ENCODE data around the gene ELF1.

The ELF1 gene

DNA sequence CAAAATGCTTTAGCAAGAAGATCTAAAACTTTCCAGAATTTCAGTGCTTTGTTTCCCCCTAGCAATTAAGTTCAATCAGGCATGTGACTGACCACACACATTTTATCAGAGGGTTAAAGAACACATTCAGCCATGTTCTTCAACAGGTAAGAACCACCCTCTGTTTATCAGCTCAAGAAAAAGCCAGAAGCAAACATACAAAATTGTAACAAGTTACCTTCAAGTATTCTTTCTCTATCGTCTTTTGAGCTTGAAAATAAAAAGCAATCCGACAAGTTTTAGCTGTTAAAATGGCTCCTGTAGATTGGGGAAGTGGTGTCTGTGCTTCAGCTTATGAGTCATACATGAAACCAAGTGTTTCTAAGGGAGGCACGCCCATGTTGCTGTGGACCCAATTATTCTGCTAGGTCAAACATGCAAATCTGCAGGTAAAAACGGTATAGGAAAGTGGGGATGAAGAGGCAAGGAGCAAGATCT is at the start of gene ELF1:
ELF1 (minus strand) TSS at position 306 of the 477 bp plus-strand sequence. CDS start 37,262 bp downstream, outside the sequence.
- TF ChIP-seq, protein P1, sequence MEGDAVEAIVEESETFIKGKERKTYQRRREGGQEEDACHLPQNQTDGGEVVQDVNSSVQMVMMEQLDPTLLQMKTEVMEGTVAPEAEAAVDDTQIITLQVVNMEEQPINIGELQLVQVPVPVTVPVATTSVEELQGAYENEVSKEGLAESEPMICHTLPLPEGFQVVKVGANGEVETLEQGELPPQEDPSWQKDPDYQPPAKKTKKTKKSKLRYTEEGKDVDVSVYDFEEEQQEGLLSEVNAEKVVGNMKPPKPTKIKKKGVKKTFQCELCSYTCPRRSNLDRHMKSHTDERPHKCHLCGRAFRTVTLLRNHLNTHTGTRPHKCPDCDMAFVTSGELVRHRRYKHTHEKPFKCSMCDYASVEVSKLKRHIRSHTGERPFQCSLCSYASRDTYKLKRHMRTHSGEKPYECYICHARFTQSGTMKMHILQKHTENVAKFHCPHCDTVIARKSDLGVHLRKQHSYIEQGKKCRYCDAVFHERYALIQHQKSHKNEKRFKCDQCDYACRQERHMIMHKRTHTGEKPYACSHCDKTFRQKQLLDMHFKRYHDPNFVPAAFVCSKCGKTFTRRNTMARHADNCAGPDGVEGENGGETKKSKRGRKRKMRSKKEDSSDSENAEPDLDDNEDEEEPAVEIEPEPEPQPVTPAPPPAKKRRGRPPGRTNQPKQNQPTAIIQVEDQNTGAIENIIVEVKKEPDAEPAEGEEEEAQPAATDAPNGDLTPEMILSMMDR (IDR thresholded peaks at IDR 0.05), result no peak

DNA sequence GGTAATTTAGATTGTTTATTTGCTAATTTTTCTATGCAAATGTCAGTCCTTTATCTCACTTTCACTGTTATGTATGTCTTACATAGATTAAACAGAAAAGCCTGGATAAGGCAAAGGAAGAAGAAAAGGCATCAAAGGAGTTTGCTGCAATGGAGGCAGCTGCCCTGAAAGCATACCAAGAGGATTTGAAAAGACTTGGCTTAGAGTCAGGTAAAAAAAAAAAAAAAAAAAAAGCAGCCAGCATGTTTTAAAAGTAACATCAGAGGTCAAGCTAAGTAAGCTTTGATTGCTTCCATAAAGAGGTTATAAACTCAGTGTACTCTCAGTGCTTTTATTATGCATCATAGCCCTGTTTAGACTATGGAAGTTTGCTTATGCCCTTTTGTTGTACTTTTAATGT is 46.0 kb upstream of the ELF1 start:
- TF ChIP-seq, protein P1 (IDR thresholded peaks at IDR 0.05), result no peak

DNA sequence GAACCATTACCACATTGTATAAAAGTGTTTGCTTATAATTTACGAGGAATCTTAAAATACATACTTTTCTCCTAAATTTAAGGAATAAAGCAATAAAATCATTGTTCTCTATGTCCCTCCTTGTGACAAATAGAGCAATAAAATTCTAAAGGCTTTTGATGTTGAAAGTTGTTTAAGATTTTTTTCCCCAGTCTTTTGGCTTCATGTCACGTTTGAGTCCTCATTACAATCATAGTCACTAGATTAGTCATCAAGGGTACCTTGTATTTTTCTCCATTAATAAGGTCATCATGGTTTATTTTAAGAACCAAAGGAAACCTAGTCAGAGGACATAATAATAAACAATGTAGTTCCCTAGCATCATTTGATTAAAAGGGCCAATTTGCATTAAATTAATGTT is 45.4 kb upstream of the ELF1 start:
- TF ChIP-seq, protein P1 (IDR thresholded peaks at IDR 0.05), result no peak

DNA sequence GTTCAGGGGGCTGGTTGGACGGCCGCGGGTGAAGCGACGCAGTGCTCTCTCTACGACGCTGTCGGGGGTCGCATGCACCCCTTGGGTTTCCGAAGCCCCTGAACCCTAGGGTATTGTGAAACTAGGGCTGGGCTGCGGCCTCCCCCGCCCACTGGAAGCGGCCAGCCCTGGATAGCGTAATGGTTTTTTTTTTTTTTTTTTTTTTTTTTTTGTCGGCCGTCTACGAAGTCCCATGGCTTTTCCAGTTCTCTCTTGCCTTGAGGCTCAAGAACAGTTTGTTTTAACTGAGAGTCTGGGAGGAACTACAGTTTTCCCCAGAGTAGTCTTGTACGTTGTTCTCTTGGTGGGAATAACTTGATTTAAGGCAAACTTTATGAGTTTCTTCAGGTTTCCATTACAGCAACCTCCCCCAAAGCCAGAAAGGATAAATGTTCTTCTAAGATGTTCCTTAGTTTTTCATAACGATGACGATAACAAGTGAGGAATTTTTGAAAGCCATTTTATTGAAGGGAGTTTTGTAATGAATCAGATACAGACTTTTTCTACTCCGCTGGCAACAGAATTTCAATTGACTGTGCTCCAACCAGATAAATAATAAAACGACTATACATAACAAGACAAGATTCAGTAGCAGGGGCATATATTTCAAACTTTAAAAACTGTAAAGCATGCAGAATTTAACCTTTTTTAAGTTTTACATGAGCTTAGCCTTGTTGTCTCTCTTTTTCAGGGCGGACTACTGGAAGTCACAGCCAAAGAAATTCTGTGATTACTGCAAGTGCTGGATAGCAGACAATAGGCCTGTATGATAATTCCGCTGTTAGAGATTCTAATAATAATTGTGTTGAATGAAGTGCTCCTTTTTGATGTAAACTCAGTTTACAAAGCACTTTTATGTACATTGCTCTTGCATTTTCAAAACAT is 43.1 kb upstream of the ELF1 start:
- TF ChIP-seq, protein P1 (IDR thresholded peaks at IDR 0.05), result no peak

DNA sequence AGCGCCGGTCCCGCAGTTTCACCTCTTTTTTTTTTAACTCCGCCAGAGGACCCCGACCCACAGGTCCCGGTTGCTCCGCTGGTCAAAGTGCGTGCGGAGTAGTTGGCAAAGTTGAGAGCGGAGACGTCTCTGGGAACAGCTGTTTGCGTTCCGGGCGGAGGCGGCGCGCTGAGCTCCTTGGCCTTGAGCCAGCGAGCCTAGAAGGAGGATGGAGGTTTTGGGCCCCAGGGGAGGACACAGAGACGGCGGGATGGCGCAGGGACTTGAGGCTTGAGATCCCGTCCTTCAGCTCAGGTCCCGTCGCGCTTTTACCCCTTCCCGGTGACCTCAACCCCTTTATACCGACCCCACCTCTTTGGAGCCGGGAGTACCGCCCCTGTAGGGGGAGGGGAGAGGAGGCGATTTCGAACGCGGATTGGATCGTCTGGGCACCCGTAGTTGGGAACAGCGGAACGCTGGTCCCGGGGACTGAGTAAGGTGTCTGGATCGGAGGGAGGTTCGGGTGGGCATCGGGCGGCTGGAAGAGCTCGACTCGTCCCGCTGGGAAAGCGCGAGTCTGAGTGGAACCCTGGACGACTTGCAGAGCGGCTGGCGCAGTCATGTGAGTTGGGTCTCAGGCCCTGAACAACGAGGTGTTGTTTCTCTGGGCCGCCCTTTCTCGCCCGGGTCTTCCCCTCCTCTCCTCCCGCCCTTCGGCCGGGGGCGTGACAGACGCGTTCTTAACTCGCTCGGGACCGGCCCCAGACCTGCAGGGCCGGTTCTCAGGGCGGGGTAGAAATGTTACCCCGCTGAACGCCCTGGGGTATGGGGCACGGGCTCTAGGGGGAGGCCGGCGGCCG is 42.2 kb upstream of the ELF1 start, which contains the start of gene WBP4:
WBP4 (plus strand) TSS at position 435 of the 839 bp plus-strand sequence; CDS start at position 600, 165 bp downstream.
- TF ChIP-seq, protein P1 (IDR thresholded peaks at IDR 0.05), result no peak

DNA sequence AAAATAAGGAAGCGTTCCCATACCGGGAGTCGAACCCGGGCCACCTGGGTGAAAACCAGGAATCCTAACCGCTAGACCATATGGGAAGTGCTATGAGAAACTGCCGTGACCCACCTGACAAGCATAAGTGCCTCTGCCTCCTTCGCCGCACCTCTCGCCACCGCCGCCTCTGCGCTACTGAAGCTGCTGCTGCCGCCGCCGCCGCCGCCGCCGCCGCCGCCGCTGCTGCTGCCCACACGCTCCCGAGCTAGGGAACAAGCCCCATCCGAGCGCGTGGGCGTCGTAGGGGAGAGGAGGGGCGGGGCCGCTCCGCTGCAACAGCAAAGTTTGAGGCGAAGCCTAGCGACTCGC is 41.6 kb upstream of the ELF1 start:
- TF ChIP-seq, protein P1 (IDR thresholded peaks at IDR 0.05), result no peak

DNA sequence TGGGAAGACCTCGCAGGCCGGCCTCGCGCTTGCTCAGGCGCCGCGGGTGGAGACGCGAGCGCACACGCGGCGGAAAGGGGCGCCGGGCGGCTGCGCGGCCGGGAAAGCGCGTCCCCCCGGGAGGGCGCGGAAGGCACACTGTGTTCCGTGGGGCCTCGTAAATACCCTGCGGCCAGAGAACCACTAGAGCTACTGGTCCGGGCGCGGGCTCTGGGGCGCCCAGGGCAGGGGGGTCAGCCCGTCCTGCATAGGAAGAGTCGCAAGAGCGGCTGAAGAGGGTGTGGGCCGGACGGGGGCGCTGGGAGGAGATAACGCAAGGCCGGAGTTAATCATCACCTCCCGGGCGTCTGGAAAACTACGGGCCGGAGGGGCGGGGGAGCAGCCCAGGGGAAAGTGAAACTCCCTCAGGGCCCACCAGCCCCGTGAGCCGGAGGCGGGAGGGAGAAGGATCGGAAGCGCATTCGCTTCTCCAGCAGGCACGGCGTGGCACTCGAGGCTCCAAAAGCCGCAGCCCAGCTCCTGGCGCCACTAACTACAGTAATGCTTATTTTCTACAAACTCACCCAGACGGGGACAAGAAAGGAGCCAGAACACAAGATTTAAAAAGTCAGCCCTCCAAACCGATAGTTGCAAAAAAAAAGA is 41.1 kb upstream of the ELF1 start:
- TF ChIP-seq, protein P1 (IDR thresholded peaks at IDR 0.05), result peak; percentile 46
